WTC11 (cell line): ENCODE data around the gene AP5B1. TPM values are rescaled to one million over a fixed set of nuclear protein-coding genes. Genes with fewer than 3 reads are reported as not detected.

Experiments used
- ATAC-seq: fragments of 200-7000 bp; cut with Tn5 transposase; 2 replicates; pipeline ENCODE4 v1.10.0; 2021; ENCODE audit warnings: mild to moderate bottlenecking, moderate library complexity
- Bru-seq: library from RNA; stranded (reverse); fragments of 400-500 nt; gene quantifications from one replicate; lab custom pipeline; 2021; lab: Mats Ljungman, UMichigan
- CTCF ChIA-PET: fragments of 300-600 bp; sonication (Branson Sonifier 250); formaldehyde crosslinking; loops from one replicate; lab custom pipeline; 2021; ENCODE audit warnings: antibody characterized with exemption; lab: Charles Lee
- POLR2A ChIA-PET: fragments of 350-600 bp; sonication (Branson Sonifier 250); formaldehyde crosslinking; loops from one replicate; lab custom pipeline; 2021; ENCODE audit warnings: antibody characterized with exemption; lab: Charles Lee
- DNase-seq: peaks from one replicate; pipeline ENCODE4 v3.0.0; 2021; ENCODE audit warnings: low spot score
- H3K27ac Mint-ChIP-seq: 2 replicates; pipeline ENCODE4 v1.8.0; 2021; ENCODE audit warnings: mixed read lengths
- H3K27me3 Mint-ChIP-seq: 2 replicates; pipeline ENCODE4 v1.8.0; 2021; ENCODE audit warnings: low read depth, mild to moderate bottlenecking, moderate library complexity, mixed read lengths
- H3K36me3 Mint-ChIP-seq: 2 replicates; pipeline ENCODE4 v1.8.0; 2021; ENCODE audit warnings: mixed read lengths
- H3K4me1 Mint-ChIP-seq: 2 replicates; pipeline ENCODE4 v1.8.0; 2022; ENCODE audit warnings: mixed read lengths
- H3K4me3 Mint-ChIP-seq: 2 replicates; pipeline ENCODE4 v1.8.0; 2021; ENCODE audit warnings: mild to moderate bottlenecking, moderate library complexity, mixed read lengths
- H3K9me3 Mint-ChIP-seq: 2 replicates; pipeline ENCODE4 v1.8.0; 2021; ENCODE audit warnings: mixed read lengths
- ATF6 ChIP-seq: sonication (generic); formaldehyde crosslinking; IDR thresholded peaks from 2 replicates; pipeline ENCODE4 v1.8.1; 2023; ENCODE audit warnings: mild to moderate bottlenecking, missing genetic modification reagents
- CREB1 ChIP-seq: sonication (generic); formaldehyde crosslinking; IDR thresholded peaks from 2 replicates; pipeline ENCODE4 v1.8.0; 2023; ENCODE audit warnings: mild to moderate bottlenecking, missing genetic modification reagents
- CREM ChIP-seq: sonication (generic); formaldehyde crosslinking; IDR thresholded peaks from 2 replicates; pipeline ENCODE4 v1.8.1; 2022; ENCODE audit warnings: mild to moderate bottlenecking, missing genetic modification reagents, moderate library complexity
- ELF4 ChIP-seq: sonication (generic); formaldehyde crosslinking; IDR thresholded peaks from 2 replicates; pipeline ENCODE4 v1.8.1; 2022; ENCODE audit warnings: low read depth, mild to moderate bottlenecking, moderate library complexity, missing genetic modification reagents
- ETV6 ChIP-seq: sonication (generic); formaldehyde crosslinking; IDR thresholded peaks from 2 replicates; pipeline ENCODE4 v1.8.1; 2022; ENCODE audit warnings: mild to moderate bottlenecking, missing genetic modification reagents
- GTF2I ChIP-seq: fragments of 250-450 bp; sonication (Bioruptor Pico); conservative IDR thresholded peaks from 2 replicates; pipeline ENCODE4 v1.4.0; 2021; ENCODE audit warnings: mild to moderate bottlenecking
- HMGXB4 ChIP-seq: sonication (generic); formaldehyde crosslinking; IDR thresholded peaks from 2 replicates; pipeline ENCODE4 v1.8.1; 2023; ENCODE audit warnings: mild to moderate bottlenecking, moderate library complexity, missing genetic modification reagents
- JUN ChIP-seq: sonication (generic); formaldehyde crosslinking; IDR thresholded peaks from 2 replicates; pipeline ENCODE4 v1.8.0; 2023; ENCODE audit warnings: mild to moderate bottlenecking, missing genetic modification reagents
- NFE2L1 ChIP-seq: sonication (generic); formaldehyde crosslinking; IDR thresholded peaks from 2 replicates; pipeline ENCODE4 v1.8.1; 2023; ENCODE audit warnings: missing genetic modification reagents
- NR3C1 ChIP-seq: sonication (generic); formaldehyde crosslinking; conservative IDR thresholded peaks from 2 replicates; pipeline ENCODE4 v1.8.1; 2023; ENCODE audit warnings: low read depth, mild to moderate bottlenecking, missing genetic modification reagents
- ZMAT4 ChIP-seq: fragments of 250-450 bp; sonication (Bioruptor Pico); IDR thresholded peaks from 2 replicates; pipeline ENCODE4 v1.9.0; 2021; ENCODE audit warnings: mild to moderate bottlenecking
- ZNF121 ChIP-seq: sonication (generic); formaldehyde crosslinking; IDR thresholded peaks from 2 replicates; pipeline ENCODE4 v1.8.0; 2023; ENCODE audit warnings: missing genetic modification reagents
- ZNF219 ChIP-seq: sonication (generic); formaldehyde crosslinking; IDR thresholded peaks from 2 replicates; pipeline ENCODE4 v1.8.0; 2023; ENCODE audit warnings: missing genetic modification reagents, mild to moderate bottlenecking, borderline replicate concordance
- ZNF317 ChIP-seq: sonication (generic); formaldehyde crosslinking; IDR thresholded peaks from 2 replicates; pipeline ENCODE4 v1.8.1; 2023; ENCODE audit warnings: low read depth, mild to moderate bottlenecking, moderate library complexity, missing genetic modification reagents, borderline replicate concordance
- ZNF416 ChIP-seq: fragments of 250-450 bp; sonication (Bioruptor Pico); IDR thresholded peaks from 2 replicates; pipeline ENCODE4 v1.9.0; 2021; ENCODE audit warnings: mild to moderate bottlenecking, inconsistent platforms
- ZNF423 ChIP-seq: fragments of 250-450 bp; sonication (Bioruptor Pico); IDR thresholded peaks from 2 replicates; pipeline ENCODE4 v2.1.2; 2022; ENCODE audit warnings: mild to moderate bottlenecking, moderate library complexity
- long read RNA-seq, 3 experiments: library from RNA in 1 of 3; library from capped mRNA in 1 of 3; library from polyadenylated mRNA in 1 of 3; unstranded in 2 of 3; stranded (forward) in 1 of 3; transcript quantifications; one replicate each; pipeline ENCODE4 v2.0.0, GENCODE V29; 2021
- total RNA-seq: library from RNA; stranded (reverse); gene quantifications from 3 replicates; pipeline ENCODE4 v1.2.3, GENCODE V29; 2021
- TF ChIP-seq, protein P1 (sequence below): sonication (generic); formaldehyde crosslinking; IDR thresholded peaks from 2 replicates; pipeline ENCODE4 v1.8.0; 2023; ENCODE audit warnings: missing genetic modification reagents
- TF ChIP-seq, protein P2 (sequence below): sonication (generic); formaldehyde crosslinking; IDR thresholded peaks from 2 replicates; pipeline ENCODE4 v1.8.1; 2023; ENCODE audit warnings: mild to moderate bottlenecking, missing genetic modification reagents
- TF ChIP-seq, protein P3 (sequence below): sonication (generic); formaldehyde crosslinking; conservative IDR thresholded peaks from 2 replicates; pipeline ENCODE4 v1.8.1; 2022; ENCODE audit warnings: mild to moderate bottlenecking, missing genetic modification reagents
- TF ChIP-seq, protein P4 (sequence below): sonication (generic); formaldehyde crosslinking; IDR thresholded peaks from 2 replicates; pipeline ENCODE4 v1.8.0; 2022; ENCODE audit warnings: mild to moderate bottlenecking, missing genetic modification reagents

AP5B1 gene, protein sequence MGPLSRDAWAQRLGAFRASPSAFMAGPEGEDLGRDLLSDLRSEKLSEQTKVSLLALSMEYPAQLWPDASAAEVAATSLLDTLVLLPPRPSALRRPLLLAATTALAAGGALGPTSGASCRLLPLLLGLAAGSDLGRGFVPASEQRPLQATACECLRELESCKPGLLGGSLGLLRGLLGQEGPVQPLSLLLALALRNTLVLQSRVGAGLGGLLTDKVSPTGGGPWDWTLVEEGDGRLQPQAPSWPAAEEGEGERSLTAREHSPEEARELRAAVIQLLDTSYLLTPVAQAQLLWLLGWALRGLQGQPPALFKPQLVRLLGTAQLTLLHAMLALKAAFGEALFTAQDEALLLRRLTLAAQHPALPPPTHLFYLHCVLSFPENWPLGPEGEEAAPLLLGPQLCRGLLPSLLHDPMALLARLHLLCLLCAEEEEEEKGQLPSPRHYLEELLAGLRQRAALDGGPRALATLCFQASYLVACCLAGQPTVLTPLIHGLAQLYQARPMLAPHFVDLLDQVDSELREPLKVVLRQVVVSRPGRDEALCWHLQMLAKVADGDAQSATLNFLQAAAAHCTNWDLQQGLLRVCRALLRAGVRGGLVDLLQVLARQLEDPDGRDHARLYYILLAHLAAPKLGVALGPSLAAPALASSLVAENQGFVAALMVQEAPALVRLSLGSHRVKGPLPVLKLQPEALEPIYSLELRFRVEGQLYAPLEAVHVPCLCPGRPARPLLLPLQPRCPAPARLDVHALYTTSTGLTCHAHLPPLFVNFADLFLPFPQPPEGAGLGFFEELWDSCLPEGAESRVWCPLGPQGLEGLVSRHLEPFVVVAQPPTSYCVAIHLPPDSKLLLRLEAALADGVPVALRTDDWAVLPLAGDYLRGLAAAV
- total RNA-seq = 16.5 to 17.7 TPM (median 17.2 TPM) in 3 replicates
- percentile 68 among the genes with signal in this experiment for Bru-seq, nascent RNA
- long read RNA-seq, experiment 1, full-length matches to known transcripts = 38 of 51 reads
- long read RNA-seq, experiment 1, partial matches to known transcripts = 0 of 51 reads
- long read RNA-seq, experiment 1, other reads (novel, unspliced or antisense) = 13 of 51 reads
- long read RNA-seq, experiment 2, full-length matches to known transcripts = 2 of 3 reads
- long read RNA-seq, experiment 2, partial matches to known transcripts = 0 of 3 reads
- long read RNA-seq, experiment 2, other reads (novel, unspliced or antisense) = 1 of 3 reads
- long read RNA-seq, experiment 3, partial matches to known transcripts = 0 of 2 reads
- long read RNA-seq, experiment 3, other reads (novel, unspliced or antisense) = 2 of 2 reads

GRCh38 chr11:65780770-65781151 is at the start of gene AP5B1:
TSS of gene AP5B1 (minus strand) at chr11:65780976. CDS start at chr11:65780591, 385 bp downstream.
- H3K4me1 Mint-ChIP-seq = peaks cover 26% of the 10 kb centered on the region
- TF ChIP-seq ZNF317 = 0 out of 2 replicates have a peak, but pooled peaks have one; percentile 24
- TF ChIP-seq ZNF219 (CRISPR knock-in tag) = 0 out of 2 replicates have a peak, but pooled peaks have one; percentile 0
- TF ChIP-seq ZNF416 (CRISPR knock-in tag) = no peak
- TF ChIP-seq, all 79 proteins: peak for 2
- DNase-seq (peak; percentile 53), ATAC-seq (peak; percentile 17)
- Mint-ChIP-seq H3K27me3 (peaks cover 40% of the 10 kb centered on the region), H3K4me3 (peak within 1 kb of the TSS; percentile 86), H3K36me3 (no peaks in the 10 kb centered on the region), H3K27ac (peak within 1 kb of the TSS; percentile 68; the same call in 1 of the 2 replicates), H3K9me3 (no peaks in the 10 kb centered on the region)
- ChIA-PET POLR2A (interaction anchor here (1.2 kb wide), 1 partner anchor 79 kb away, joined by 4 read pairs; the partner anchor contains the start of gene MUS81), CTCF (interaction anchor here (0.5 to 4.3 kb wide), 35 partner anchors 10 to 265 kb away, joined by 3 to 159 read pairs (median 16); partner anchors contain the start of genes CCDC85B, CFL1, KAT5 and MUS81)

GRCh38 chr11:65829459-65829858 is 48.7 kb upstream of the AP5B1 start:
- H3K36me3 Mint-ChIP-seq = no peaks in the 10 kb centered on the region
- H3K27ac Mint-ChIP-seq = 0 out of 2 replicates have a peak overlapping the region, but pooled peaks have one; percentile 21
- TF ChIP-seq, protein P1, sequence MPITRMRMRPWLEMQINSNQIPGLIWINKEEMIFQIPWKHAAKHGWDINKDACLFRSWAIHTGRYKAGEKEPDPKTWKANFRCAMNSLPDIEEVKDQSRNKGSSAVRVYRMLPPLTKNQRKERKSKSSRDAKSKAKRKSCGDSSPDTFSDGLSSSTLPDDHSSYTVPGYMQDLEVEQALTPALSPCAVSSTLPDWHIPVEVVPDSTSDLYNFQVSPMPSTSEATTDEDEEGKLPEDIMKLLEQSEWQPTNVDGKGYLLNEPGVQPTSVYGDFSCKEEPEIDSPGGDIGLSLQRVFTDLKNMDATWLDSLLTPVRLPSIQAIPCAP (CRISPR knock-in tag) = no peak
- no peak for TF ChIP-seq CREM (CRISPR knock-in tag)
- TF ChIP-seq ETV6 (CRISPR knock-in tag) = no peak
- TF ChIP-seq ZNF317 = no peak
- no peak for TF ChIP-seq ATF6
- no peak for TF ChIP-seq JUN (CRISPR knock-in tag)
- TF ChIP-seq, protein P2, sequence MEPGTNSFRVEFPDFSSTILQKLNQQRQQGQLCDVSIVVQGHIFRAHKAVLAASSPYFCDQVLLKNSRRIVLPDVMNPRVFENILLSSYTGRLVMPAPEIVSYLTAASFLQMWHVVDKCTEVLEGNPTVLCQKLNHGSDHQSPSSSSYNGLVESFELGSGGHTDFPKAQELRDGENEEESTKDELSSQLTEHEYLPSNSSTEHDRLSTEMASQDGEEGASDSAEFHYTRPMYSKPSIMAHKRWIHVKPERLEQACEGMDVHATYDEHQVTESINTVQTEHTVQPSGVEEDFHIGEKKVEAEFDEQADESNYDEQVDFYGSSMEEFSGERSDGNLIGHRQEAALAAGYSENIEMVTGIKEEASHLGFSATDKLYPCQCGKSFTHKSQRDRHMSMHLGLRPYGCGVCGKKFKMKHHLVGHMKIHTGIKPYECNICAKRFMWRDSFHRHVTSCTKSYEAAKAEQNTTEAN = no peak
- no peak for TF ChIP-seq ZMAT4 (CRISPR knock-in tag)
- TF ChIP-seq, protein P3, sequence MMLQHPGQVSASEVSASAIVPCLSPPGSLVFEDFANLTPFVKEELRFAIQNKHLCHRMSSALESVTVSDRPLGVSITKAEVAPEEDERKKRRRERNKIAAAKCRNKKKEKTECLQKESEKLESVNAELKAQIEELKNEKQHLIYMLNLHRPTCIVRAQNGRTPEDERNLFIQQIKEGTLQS (CRISPR knock-in tag) = no peak
- TF ChIP-seq ELF4 (CRISPR knock-in tag) = no peak
- no peak for TF ChIP-seq ZNF121
- TF ChIP-seq, protein P4, sequence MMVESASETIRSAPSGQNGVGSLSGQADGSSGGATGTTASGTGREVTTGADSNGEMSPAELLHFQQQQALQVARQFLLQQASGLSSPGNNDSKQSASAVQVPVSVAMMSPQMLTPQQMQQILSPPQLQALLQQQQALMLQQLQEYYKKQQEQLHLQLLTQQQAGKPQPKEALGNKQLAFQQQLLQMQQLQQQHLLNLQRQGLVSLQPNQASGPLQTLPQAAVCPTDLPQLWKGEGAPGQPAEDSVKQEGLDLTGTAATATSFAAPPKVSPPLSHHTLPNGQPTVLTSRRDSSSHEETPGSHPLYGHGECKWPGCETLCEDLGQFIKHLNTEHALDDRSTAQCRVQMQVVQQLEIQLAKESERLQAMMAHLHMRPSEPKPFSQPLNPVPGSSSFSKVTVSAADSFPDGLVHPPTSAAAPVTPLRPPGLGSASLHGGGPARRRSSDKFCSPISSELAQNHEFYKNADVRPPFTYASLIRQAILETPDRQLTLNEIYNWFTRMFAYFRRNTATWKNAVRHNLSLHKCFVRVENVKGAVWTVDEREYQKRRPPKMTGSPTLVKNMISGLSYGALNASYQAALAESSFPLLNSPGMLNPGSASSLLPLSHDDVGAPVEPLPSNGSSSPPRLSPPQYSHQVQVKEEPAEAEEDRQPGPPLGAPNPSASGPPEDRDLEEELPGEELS (CRISPR knock-in tag) = no peak
- TF ChIP-seq ZNF423 (CRISPR knock-in tag) = no peak
- TF ChIP-seq GTF2I (CRISPR knock-in tag) = no peak
- no peak for TF ChIP-seq HMGXB4 (CRISPR knock-in tag)
- no peak for TF ChIP-seq CREB1 (CRISPR knock-in tag)
- no peak for TF ChIP-seq NR3C1 (CRISPR knock-in tag)
- TF ChIP-seq NFE2L1 (CRISPR knock-in tag) = no peak
- peaks cover 10% of the 10 kb centered on the region for H3K4me1 Mint-ChIP-seq
- ChIA-PET CTCF (interaction anchor here (1.1 to 4.7 kb wide), 3 partner anchors 49 to 85 kb away, joined by 3 to 36 read pairs (median 7); partner anchors contain the start of gene AP5B1), POLR2A (interaction anchor here (1.0 kb wide), 1 partner anchor 17 kb away, joined by 3 read pairs; no protein-coding TSS in a partner anchor)
- DNase-seq (no peak), ATAC-seq (no peak)
- H3K4me3 Mint-ChIP-seq = no peak overlapping the region
- peaks cover 5% of the 10 kb centered on the region; the same call in 1 of the 2 replicates for H3K9me3 Mint-ChIP-seq
- H3K27me3 Mint-ChIP-seq = peaks cover 19% of the 10 kb centered on the region
